Hepatocyte (in vitro differentiated cells): ENCODE data around the gene TTLL1.

ENCODE experiments used
- EZH2 ChIP-seq: fragments of 200-600 bp; sonication (generic); IDR thresholded peaks from 2 replicates; pipeline ENCODE4 v1.6.1; 2016; ENCODE audit warnings: antibody characterized with exemption, mild to moderate bottlenecking, borderline replicate concordance
- EZH2phosphoT487 ChIP-seq: fragments of 200-600 bp; sonication (generic); IDR thresholded peaks from one replicate; pipeline ENCODE4 v1.6.1; 2018; ENCODE audit warnings: antibody characterized with exemption, mild to moderate bottlenecking, low read depth, moderate library complexity; ENCODE audit not compliant: unreplicated experiment, severe bottlenecking
- TF ChIP-seq, protein P1 (sequence below): fragments of 200-600 bp; sonication (generic); IDR thresholded peaks from 2 replicates; pipeline ENCODE4 v1.5.1; 2016; ENCODE audit warnings: antibody characterized with exemption, mild to moderate bottlenecking; ENCODE audit not compliant: poor library complexity

- TF ChIP-seq EZH2 (no peak), EZH2phosphoT487 (no peak)
- TF ChIP-seq, protein P1, sequence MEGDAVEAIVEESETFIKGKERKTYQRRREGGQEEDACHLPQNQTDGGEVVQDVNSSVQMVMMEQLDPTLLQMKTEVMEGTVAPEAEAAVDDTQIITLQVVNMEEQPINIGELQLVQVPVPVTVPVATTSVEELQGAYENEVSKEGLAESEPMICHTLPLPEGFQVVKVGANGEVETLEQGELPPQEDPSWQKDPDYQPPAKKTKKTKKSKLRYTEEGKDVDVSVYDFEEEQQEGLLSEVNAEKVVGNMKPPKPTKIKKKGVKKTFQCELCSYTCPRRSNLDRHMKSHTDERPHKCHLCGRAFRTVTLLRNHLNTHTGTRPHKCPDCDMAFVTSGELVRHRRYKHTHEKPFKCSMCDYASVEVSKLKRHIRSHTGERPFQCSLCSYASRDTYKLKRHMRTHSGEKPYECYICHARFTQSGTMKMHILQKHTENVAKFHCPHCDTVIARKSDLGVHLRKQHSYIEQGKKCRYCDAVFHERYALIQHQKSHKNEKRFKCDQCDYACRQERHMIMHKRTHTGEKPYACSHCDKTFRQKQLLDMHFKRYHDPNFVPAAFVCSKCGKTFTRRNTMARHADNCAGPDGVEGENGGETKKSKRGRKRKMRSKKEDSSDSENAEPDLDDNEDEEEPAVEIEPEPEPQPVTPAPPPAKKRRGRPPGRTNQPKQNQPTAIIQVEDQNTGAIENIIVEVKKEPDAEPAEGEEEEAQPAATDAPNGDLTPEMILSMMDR: no peak
Measured at GRCh38 chr22:43094551-43094950, 5.4 kb upstream of the TTLL1 start.
